ENCODE data around the gene BRD4.
"Not testable (repeated sequence)": the region's sequence is repeated elsewhere in the genome, so short reads cannot be mapped to it uniquely, and the experiment has no call there.

The BRD4 gene

GRCh38 chr19:15369594-15369891 lies 37.2 kb upstream of the BRD4 start:
- no peak for DNase-seq (ENCODE audit: extremely low read depth, low read depth)
- TF ChIP-seq, protein P1, sequence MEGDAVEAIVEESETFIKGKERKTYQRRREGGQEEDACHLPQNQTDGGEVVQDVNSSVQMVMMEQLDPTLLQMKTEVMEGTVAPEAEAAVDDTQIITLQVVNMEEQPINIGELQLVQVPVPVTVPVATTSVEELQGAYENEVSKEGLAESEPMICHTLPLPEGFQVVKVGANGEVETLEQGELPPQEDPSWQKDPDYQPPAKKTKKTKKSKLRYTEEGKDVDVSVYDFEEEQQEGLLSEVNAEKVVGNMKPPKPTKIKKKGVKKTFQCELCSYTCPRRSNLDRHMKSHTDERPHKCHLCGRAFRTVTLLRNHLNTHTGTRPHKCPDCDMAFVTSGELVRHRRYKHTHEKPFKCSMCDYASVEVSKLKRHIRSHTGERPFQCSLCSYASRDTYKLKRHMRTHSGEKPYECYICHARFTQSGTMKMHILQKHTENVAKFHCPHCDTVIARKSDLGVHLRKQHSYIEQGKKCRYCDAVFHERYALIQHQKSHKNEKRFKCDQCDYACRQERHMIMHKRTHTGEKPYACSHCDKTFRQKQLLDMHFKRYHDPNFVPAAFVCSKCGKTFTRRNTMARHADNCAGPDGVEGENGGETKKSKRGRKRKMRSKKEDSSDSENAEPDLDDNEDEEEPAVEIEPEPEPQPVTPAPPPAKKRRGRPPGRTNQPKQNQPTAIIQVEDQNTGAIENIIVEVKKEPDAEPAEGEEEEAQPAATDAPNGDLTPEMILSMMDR (IDR thresholded peaks at IDR 0.05; ENCODE audit: low read depth, low read length), result no peak

- DNase-seq (ENCODE audit: extremely low read depth, low read depth), result no peak
- TF ChIP-seq, protein P1 (IDR thresholded peaks at IDR 0.05; ENCODE audit: low read depth, low read length), result no peak
Measured at GRCh38 chr19:15368798-15369593, 36.7 kb upstream of the BRD4 start.

- TF ChIP-seq, protein P1 (IDR thresholded peaks at IDR 0.05; ENCODE audit: low read depth, low read length), result no peak
- no peak for DNase-seq (ENCODE audit: extremely low read depth, low read depth)
Measured at GRCh38 chr19:15368051-15368632, 35.8 kb upstream of the BRD4 start.

GRCh38 chr19:15367439-15367838 lies 35.1 kb upstream of the BRD4 start:
- TF ChIP-seq, protein P1 (IDR thresholded peaks at IDR 0.05; ENCODE audit: low read depth, low read length), result no peak
- DNase-seq (ENCODE audit: extremely low read depth, low read depth), result no peak

DNA sequence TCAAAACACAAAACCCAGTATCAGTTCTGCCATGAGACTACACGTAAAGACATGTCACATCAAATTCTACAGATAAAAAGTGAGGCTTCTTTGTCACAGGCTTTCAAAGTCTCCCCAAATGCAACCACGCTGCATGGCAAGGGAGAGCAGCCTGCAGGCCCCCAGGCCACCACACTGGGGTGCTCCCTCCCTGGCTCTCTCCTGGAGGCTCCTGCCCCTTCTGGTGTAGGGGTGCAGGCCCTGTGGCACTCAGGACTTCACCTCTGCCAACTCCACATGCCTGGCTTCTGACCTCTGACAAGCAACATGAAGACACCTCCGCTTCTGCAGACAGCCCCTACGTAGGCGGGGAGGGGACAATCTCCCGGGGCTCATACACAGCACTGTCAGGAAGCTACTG lies 32.9 kb upstream of the BRD4 start:
- TF ChIP-seq, protein P1 (IDR thresholded peaks at IDR 0.05; ENCODE audit: low read depth, low read length), result no peak
- no peak for DNase-seq (ENCODE audit: extremely low read depth, low read depth)

GRCh38 chr19:15363791-15364190 lies 31.5 kb upstream of the BRD4 start:
- not testable (repeated sequence) for DNase-seq (ENCODE audit: extremely low read depth, low read depth)

DNA sequence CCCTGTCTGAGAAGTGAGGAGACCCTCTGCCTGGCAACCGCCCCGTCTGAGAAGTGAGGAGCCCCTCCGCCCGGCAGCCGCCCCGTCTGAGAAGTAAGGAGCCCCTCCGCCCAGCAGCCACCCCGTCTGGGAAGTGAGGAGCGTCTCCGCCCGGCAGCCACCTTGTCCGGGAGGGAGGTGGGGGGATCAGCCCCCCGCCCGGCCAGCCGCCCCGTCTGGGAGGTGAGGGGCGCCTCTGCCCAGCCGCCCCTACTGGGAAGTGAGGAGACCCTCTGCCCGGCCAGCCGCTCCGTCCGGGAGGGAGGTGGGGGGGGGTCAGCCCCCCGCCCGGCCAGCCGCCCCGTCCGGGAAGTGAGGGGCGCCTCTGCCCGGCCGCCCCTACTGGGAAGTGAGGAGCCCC lies 30.7 kb upstream of the BRD4 start:
- not testable (repeated sequence) for DNase-seq (ENCODE audit: extremely low read depth, low read depth)

- not testable (repeated sequence) for DNase-seq (ENCODE audit: extremely low read depth, low read depth)
Measured at GRCh38 chr19:15360015-15360414, 27.7 kb upstream of the BRD4 start.

DNA sequence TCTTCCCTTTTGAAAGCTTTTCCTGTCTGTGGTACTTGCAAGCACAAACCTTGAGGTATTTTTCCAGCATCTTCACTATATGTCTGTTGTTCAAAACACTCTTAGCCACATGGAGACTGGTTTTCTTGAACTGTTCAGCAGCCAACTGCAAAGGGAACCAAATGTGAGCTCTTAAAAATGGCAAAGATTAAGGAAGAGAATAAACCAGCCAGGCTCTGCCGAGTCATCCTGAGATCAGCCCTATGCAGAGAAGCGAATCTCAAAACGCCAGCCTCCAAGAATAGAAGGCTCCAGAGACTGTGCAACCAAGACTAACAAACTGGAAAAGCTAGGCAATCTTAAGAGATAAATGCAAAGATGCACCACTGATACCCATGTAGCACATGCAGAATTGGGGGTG lies 26.6 kb upstream of the BRD4 start:
- TF ChIP-seq, protein P1 (IDR thresholded peaks at IDR 0.05; ENCODE audit: low read depth, low read length), result no peak
- no peak for DNase-seq (ENCODE audit: extremely low read depth, low read depth)

Measured in AG09319 (cell line).